ENCODE results near the gene FOXO6.
A peak's percentile ranks its signal among the peaks of the same experiment; 100 is the strongest.

The FOXO6 gene

DNA sequence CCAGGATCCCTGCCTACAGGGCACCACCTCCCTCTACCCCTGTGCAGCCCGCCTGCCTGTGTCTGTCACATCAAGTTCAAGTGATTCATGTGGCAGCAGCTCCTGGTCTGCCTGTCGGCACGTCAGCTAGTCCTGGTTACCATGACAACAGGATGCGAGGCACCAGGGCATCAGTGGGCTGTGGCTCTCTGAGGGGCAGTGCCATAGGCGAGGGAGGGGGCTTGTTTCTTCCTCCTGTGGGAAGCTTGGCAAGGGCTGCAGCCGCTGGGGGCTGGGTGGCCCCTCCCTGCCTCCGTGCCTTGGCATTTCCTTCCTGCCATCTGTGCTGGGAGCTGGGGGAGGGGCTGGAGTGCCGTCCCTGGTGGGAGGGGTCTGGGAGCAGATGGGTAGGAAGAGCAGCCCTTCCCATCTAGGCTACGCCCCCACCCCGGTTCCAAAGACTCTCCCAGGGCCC, 43.1 kb downstream of the FOXO6 start:
- no peak for DNase-seq (ENCODE audit: low read depth in 2 of 2)

DNA sequence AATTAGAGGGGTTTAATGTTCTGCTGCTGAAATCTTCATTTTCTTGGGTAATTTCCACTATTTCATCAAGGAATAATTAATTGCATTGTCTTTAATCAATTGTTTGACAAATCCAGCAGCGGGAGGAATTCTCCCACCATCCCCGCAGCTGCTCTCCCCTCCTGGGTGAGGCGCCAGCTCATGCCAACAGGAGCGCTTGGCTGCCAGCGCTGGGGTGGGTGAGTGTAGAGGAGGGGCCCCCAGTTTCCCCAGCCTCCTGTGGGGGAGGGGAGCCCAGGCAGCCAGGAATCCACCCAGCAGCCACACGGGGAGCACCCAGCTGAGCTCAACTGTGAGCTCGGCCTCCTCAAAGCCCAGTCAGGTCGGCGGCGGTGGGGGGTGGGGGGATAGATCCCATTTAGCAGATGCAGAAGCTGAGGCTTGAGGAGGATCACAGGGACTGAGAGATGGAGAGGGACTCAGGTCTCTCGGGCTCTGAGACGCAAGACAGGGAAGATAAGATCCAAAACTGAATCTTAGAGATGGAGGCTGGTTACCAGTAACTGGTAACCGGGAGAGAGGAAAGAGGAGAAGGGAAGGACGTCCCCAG, 46.5 kb downstream of the FOXO6 start:
- no peak for DNase-seq (ENCODE audit: low read depth in 2 of 2)

GRCh38 chr1:41408691-41409090, 47.5 kb downstream of the FOXO6 start:
- DNase-seq (ENCODE audit: low read depth in 2 of 2), result no peak

GRCh38 chr1:41409825-41410224, 48.6 kb downstream of the FOXO6 start:
- DNase-seq (ENCODE audit: low read depth in 2 of 2), result no peak

- no peak for DNase-seq (ENCODE audit: low read depth in 2 of 2)
Observed at GRCh38 chr1:41410462-41410861, 49.2 kb downstream of the FOXO6 start.

DNA sequence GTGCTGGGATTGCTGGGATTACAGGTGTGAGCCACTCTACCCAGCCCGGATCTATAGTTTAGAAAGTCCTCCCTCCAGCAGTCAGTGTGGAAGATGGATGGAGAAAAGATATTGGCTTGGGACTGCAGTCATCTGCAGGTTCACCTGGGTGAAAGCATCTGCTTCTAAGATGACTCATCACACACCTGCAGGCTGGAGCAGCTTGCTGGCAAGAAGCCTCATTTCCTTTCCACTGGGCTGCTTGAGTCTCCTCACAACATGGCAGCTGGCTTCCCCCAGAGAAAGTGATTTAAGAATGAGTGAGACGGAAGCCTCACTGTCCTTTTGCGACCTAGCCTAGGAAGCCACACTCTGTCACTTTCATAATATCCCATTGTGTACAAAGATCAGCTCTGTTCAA, 50.0 kb downstream of the FOXO6 start:
- DNase-seq (ENCODE audit: low read depth in 2 of 2), result no peak

DNA sequence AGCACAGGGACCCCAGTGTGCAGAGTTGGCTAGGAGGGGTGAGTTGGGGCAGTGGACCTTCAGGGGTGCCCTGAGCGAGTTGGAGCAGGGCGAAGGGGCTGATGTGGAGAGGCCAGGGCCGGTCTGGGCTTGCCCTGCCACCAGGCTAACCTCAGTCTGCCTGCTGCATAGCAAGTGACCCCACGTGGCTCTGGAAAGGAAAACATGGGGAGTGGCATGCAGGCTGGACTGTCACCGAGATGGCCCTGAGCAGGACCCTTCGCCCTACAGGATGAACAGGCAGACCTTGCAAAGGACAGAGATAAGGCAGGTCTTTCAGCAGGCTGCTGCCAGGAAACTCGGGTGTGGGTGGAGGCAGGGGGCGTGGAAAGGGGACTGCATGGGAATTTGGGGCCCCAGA, 51.5 kb downstream of the FOXO6 start:
- no peak for DNase-seq (ENCODE audit: low read depth in 2 of 2)

GRCh38 chr1:41413748-41414281, 52.6 kb downstream of the FOXO6 start:
- DNase-seq (ENCODE audit: low read depth in 2 of 2), result no peak

- DNase-seq (ENCODE audit: low read depth in 2 of 2), result no peak
Observed at GRCh38 chr1:41414296-41414695, 53.1 kb downstream of the FOXO6 start.

DNA sequence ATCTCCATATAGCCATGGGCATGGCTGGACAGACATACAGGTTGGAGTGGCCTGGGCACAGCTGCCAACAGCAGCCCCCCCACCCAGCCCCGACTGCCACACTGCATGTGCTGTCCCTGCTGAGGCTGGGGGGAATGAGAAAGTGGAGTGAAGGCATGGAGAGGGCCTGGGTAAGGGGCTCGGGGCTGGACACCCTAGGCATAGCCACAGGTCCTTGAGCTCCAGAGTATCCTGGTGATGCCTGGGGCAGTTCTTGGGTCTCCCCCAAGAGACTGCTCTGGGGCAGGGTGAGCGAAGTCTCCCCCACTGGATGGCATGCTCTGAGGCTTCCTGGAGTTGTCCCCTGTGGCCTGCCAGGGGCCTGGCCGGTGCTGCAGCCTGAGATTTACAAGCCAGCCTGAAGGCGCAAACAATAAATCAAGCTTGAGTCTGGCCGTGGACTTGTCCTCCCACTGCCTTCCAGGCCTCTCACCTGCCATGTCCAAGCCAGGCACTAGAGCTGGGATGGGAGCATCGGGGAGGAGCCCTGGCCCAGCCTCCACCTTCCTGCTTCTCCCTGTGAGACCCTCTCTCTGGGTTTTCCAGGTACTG, 53.6 kb downstream of the FOXO6 start:
- no peak for DNase-seq (ENCODE audit: low read depth in 2 of 2)

GRCh38 chr1:41416081-41416480, 54.8 kb downstream of the FOXO6 start:
- no peak for DNase-seq (ENCODE audit: low read depth in 2 of 2)

GRCh38 chr1:41416552-41417334, 55.5 kb downstream of the FOXO6 start:
- peak; percentile 37 to 41 for DNase-seq (ENCODE audit: low read depth in 2 of 2)

DNA sequence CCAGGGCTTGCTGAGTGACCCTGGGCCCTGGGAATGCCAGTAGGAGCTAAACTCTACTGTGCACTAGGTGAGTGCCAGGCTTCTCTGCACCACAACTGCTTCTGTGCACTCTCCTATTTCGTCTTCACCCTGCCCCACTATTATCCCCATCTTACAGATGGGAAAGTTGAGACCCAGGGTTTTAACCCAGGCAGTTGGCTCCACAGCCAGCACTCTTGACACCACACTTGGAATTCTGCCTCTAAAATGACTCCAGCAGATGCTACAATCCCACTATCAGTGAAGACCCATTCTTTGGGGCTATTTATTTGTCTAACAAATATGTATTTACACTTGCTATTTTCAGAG, 56.1 kb downstream of the FOXO6 start:
- no peak for DNase-seq (ENCODE audit: low read depth in 2 of 2)

DNA sequence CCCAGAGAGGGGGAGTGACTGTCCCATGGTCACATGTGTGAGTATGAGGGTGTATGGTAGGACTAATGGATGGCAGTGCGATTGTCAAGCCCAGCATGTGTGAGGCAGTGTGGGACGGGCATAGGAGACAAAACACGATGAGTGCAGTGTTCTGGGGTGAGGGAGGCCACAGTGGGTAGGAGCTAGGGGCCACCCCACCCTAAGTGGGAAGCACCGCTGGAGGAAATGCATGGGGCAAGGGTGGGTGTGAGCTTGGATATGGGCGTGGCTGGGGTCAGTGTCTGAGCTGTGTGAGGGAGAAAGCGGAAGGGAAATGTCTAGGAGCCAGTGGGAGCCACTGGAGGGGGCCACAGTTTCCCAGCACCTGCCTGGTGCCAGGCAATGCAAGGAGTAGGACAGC, 56.5 kb downstream of the FOXO6 start:
- no peak for DNase-seq (ENCODE audit: low read depth in 2 of 2)

DNA sequence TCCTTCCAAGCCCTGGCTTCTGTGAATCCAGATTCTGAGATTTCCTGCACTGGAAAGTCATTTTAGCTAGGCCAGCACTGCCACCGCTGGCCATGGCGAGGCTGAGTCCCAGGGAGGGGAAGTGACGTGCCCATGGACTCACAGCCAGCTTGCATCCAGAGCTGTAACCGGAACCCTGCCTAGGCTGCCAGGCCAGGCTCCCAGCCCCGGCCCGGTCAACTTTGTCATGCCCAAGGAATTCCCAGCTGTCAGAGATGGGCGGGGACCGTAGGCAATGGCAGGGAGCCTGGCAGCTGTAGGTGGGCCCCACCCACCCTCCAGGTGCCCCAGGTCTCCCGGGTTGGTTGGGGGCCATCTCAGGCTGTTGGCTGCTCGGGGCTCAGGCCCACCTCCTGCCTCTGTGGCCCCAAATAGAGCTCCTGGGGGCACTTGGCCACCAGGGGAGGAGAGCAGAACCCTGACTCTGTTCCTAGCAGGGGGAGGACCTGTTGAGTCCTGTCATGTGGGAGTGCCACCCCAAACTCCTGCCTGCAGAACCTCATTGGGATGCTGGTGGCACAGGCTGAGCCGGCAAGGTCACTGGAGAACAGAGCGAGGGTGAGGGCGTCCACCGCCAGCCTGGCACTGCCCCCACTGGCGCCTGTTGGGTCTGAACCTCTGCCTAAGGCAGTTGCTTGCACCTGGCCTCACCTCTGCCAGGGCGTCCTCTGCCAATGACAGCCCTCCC, 57.8 kb downstream of the FOXO6 start:
- DNase-seq (ENCODE audit: low read depth in 2 of 2), result no peak

DNA sequence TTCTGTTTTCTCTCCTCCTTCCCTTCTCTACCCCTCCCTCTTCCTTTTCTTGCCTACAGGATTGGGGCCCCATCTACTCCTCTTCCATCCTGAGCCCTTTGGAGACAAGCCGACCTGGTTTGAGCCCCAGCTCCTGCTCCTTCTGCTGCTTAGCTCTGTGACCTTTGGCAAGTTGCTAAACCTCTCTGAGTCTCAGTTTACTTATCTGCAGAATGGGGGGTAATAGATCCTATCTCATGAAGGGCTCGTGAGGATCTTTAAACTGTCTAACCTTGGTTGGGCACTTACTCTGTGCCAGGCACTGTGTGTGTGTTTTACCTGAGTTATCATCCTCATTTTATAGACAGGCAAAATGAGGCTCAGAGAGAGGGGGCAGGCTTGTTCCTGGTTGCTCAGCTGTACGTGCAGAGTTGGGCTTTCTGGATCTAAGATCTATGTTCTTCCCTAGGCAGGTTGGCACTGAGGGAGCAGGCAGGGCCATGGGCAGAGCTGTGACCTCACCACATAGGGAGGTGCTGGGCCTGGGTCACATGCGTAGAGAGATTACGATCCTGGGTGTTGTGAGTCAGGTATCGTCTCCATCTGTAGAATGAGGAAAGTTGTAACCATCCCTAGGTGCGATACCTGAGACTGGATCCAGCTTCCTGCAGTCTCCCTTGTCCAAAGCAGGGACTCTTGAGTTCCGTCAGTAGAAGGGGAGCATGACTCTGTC, 58.5 kb downstream of the FOXO6 start:
- DNase-seq (ENCODE audit: low read depth in 2 of 2), result no peak

DNA sequence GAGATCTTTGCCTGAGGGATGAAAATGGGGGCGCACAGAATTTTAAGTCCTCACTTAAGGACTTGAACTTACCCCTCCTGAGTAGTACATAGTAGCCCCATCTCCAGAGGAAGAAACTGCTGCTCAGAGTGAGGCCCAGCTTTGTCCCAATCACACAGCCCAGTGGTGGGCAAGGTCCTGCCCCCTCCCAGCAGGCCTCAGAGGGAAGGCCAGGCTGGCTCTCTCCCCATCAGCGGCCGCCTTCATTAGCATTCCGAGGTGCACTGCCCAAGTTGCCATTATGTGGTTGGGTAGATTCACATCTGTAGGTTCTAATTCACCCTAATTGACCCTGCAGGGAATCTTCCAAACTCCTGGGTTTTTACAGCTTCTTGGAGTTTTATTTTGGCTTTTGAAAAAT, 59.1 kb downstream of the FOXO6 start:
- DNase-seq (ENCODE audit: low read depth in 2 of 2), result no peak

DNA sequence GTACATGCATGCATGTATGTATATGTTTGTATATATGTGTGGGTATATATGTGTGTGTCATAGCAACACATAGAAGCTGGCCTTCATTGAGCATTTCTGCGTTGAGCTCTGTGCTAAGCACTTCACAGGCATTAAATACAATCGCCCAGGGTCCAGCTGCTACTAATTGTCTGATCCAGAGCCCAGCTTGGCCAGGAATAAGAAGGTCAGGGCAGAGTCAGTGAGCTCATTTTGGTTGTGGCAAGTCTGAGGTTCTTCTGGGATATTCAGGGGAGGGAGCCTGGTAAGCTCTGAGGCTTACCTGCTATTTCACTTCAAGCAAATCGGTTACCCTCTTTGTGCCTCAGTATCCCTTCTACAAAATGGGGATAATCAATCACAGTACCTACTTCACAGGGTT, 59.6 kb downstream of the FOXO6 start:
- DNase-seq (ENCODE audit: low read depth in 2 of 2), result no peak

GRCh38 chr1:41422306-41422705, 61.1 kb downstream of the FOXO6 start:
- no peak for DNase-seq (ENCODE audit: low read depth in 2 of 2)

DNA sequence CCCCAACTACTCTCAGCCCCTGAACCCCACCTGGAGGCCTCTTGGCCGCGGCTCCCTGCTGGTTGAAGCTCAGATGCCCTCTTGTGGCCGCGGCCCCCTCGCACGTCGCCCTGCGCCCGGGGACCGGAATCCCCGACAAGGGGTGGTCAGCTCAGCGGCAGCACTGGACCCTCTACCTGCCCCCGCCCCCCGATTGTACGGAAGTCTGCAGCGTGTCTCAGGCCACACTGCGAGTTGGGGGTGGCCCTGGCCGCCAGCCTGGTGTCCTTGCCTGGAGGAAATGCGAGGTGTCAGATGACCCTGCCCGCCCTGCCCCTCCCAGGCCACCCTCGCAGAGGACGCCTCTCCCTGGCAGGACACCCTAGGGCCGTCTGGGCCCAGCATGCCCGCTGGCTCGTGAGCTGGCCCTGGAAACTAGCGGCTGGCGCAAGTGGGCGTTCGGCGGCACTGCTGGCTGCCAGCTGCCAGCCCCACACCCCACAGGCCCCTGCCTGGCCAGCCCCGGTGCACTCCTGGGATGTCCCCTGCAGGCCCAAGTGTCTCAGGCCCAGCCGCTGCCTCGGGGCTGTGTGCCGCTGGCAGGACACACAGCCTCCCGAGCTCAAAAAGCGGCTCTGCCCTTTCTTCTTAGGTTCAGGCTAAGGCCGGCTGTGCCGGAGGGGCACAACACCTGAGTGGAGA, 62.4 kb downstream of the FOXO6 start:
- no peak for DNase-seq (ENCODE audit: low read depth in 2 of 2)

DNA sequence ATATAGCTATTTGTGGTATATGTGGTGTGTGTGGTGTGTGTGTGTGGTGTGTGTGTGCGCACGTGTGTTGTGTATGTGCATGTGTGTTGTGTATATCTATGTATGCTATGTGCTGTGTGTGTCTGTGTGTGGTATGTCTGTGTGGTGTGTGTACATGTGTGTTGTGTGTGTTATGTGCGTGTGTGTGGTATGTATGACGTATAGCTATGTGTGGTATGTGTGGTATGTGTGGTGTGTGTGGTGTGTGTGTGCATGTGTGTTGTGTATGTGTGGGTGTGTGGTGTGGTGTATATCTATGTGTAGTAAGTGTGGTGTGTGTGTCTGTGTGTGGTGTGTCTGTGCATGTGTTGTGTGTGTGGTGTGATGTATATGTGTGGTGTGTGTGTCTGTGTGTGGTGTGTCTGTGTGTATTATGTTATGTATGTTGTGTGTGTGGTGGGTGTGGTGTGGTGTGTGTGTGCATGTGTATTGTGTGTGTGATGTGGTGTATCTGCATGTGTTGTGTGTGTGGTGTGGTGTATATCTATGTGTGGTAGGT, 63.4 kb downstream of the FOXO6 start:
- DNase-seq (ENCODE audit: low read depth in 2 of 2), result no peak

Measured in activated CD4-positive, alpha-beta T cell treated with anti-CD3 and anti-CD28 coated beads for 24 hours (primary cell).